Activated naive CD8-positive, alpha-beta T cell treated with anti-CD3 and anti-CD28 coated beads, Interleukin-2, amount 10 ng/mL, durations not matched to agents 7 days and 5 days (primary cell): ENCODE data around the gene AHSA1. TPM values are rescaled to one million over a fixed set of nuclear protein-coding genes. Genes with fewer than 3 reads are reported as not detected.
A peak's percentile ranks its signal among the peaks of the same experiment; 100 is the strongest.

Experiments used
- ATAC-seq: fragments of 150-1000 bp; cut with Tn5 transposase; one replicate; pipeline ENCODE4 v1.10.0; 2021; ENCODE audit warnings: low read depth, moderate library complexity
- POLR2A ChIA-PET: fragments of 350-600 bp; sonication (Branson Sonifier 250); formaldehyde crosslinking; loops from one replicate; lab custom pipeline; 2021; ENCODE audit warnings: antibody characterized with exemption; lab: Charles Lee
- DNase-seq: peaks from one replicate; pipeline ENCODE4 v3.0.0; 2021
- H3K27ac Mint-ChIP-seq: one replicate; pipeline ENCODE4 v1.8.0; 2022; ENCODE audit warnings: mild to moderate bottlenecking, mixed read lengths
- H3K27me3 Mint-ChIP-seq: one replicate; pipeline ENCODE4 v1.8.0; 2022; ENCODE audit warnings: mild to moderate bottlenecking, moderate library complexity, mixed read lengths
- H3K36me3 Mint-ChIP-seq: one replicate; pipeline ENCODE4 v1.8.0; 2021; ENCODE audit warnings: mild to moderate bottlenecking, mixed read lengths
- H3K4me1 Mint-ChIP-seq: one replicate; pipeline ENCODE4 v1.8.0; 2021; ENCODE audit warnings: mixed read lengths
- H3K4me3 Mint-ChIP-seq: one replicate; pipeline ENCODE4 v1.8.0; 2022; ENCODE audit warnings: mild to moderate bottlenecking, moderate library complexity, mixed read lengths
- H3K9me3 Mint-ChIP-seq: one replicate; pipeline ENCODE4 v1.8.0; 2021; ENCODE audit warnings: mixed read lengths
- total RNA-seq, 2 experiments: library from RNA; stranded (reverse); gene quantifications; one replicate each; pipeline ENCODE4 v1.2.3, GENCODE V29; 2021

The AHSA1 gene
- total RNA-seq, 2 experiments from 2014 or later = 154 to 163 TPM

- no peak for ATAC-seq
- H3K4me3 Mint-ChIP-seq = peak overlapping the region; percentile 100
These were observed 1.8 kb upstream of the AHSA1 start for GRCh38 chr14:77455966-77456640.

GRCh38 chr14:77457115-77457521 is 775 bp upstream of the AHSA1 start:
- Mint-ChIP-seq H3K4me1 (peaks cover 33% of the 10 kb centered on the region), H3K4me3 (peak overlapping the region; percentile 100), H3K9me3 (no peaks in the 10 kb centered on the region), H3K27me3 (no peaks in the 10 kb centered on the region), H3K27ac (peak overlapping the region; percentile 100), H3K36me3 (peaks cover 25% of the 10 kb centered on the region)
- DNase-seq (no peak), ATAC-seq (no peak)
- POLR2A ChIA-PET = interaction anchor here (0.6 to 2.7 kb wide), 5 partner anchors 80 to 303 kb away, joined by 3 to 14 read pairs (median 5); partner anchors contain the start of genes GSTZ1, POMT2, SAMD15 and SNW1

More at GRCh38 chr14:77455966-77456640, 1.8 kb upstream of the AHSA1 start:
- DNase-seq = no peak
- peak overlapping the region; percentile 100 for H3K27ac Mint-ChIP-seq
- H3K36me3 Mint-ChIP-seq = peaks cover 18% of the 10 kb centered on the region
- no peaks in the 10 kb centered on the region for H3K9me3 Mint-ChIP-seq
- POLR2A ChIA-PET = interaction anchor here (1.3 kb wide), 1 partner anchor 304 kb away, joined by 5 read pairs; the partner anchor contains the start of gene SNW1
- H3K27me3 Mint-ChIP-seq = no peaks in the 10 kb centered on the region
- H3K4me1 Mint-ChIP-seq = peaks cover 31% of the 10 kb centered on the region

GRCh38 chr14:77458249-77458950 is 507 bp downstream of the AHSA1 start:
- H3K36me3 Mint-ChIP-seq = peaks cover 27% of the 10 kb centered on the region
- ATAC-seq = peak; percentile 19

DNA sequence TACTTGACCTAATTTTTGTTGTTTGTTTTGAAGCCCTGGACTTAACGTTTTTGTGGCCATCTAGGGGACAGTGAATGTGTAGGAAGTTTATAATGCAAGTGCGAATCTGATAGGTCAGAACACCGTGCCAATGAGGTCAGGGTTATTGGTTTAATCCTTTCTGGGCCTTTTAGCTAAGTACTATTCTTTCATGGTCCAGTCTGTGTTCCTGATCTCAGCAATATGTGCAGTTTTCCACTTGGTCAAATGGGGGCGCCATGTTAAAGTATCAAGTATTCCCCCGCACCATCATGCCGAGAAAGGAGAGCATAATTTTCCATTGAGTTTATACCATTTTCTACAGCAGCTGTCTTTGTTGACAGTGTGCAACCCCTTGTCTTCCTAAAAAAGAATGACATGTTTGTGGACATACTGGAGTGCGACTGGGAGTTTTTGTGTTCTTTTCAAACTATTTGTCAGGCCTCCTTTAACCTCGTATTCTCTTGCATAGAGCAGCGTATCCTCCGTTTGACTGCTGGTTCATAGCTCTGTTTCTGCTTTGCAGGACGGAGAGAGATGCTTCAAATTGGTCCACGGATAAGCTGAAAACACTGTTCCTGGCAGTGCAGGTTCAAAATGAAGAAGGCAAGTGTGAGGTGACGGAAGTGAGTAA is 1.3 kb downstream of the AHSA1 start:
- ATAC-seq = no peak
- Mint-ChIP-seq H3K4me1 (peaks cover 30% of the 10 kb centered on the region), H3K27ac (peak overlapping the region; percentile 100), H3K36me3 (peaks cover 31% of the 10 kb centered on the region), H3K27me3 (no peaks in the 10 kb centered on the region), H3K4me3 (peak overlapping the region; percentile 100), H3K9me3 (no peaks in the 10 kb centered on the region)
- POLR2A ChIA-PET = interaction anchor here (0.7 to 2.7 kb wide), 4 partner anchors 48 to 247 kb away, joined by 3 to 14 read pairs (median 8); partner anchors contain the start of genes GSTZ1, POMT2, SAMD15 and TMED8
- peak; percentile 43 for DNase-seq

More at GRCh38 chr14:77458249-77458950, 507 bp downstream of the AHSA1 start:
- peak overlapping the region; percentile 100 for H3K27ac Mint-ChIP-seq
- no peaks in the 10 kb centered on the region for H3K27me3 Mint-ChIP-seq
- no peak for DNase-seq
- peak overlapping the region; percentile 100 for H3K4me3 Mint-ChIP-seq
- H3K9me3 Mint-ChIP-seq = no peaks in the 10 kb centered on the region
- POLR2A ChIA-PET = interaction anchor here (0.7 to 2.7 kb wide), 6 partner anchors 48 to 248 kb away, joined by 3 to 14 read pairs (median 4); partner anchors contain the start of genes GSTZ1, POMT2, SAMD15 and TMED8
- H3K4me1 Mint-ChIP-seq = peaks cover 30% of the 10 kb centered on the region

DNA sequence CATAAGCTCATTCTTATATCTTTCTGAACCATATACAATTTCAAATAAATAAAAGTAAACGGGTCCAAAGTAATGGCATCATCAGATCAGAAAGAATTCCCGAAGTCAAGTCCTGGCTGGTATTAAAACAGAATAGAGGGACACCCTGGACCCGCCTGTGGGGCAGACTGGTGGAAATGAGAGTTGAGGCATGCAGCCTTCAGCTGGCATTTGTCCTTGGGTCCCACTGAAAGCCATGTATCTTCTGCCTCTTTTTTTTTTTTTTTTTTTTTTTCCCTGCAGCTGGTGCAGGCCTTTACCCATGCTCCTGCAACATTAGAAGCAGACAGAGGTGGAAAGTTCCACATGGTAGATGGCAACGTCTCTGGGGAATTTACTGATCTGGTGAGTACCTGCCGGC is 9.9 kb downstream of the AHSA1 start:
- no peak for ATAC-seq
- DNase-seq = no peak
- no peak overlapping the region for H3K4me3 Mint-ChIP-seq
- POLR2A ChIA-PET = no interaction called here
- no peaks in the 10 kb centered on the region for H3K4me1 Mint-ChIP-seq
- H3K27ac Mint-ChIP-seq = no peak overlapping the region
- peaks cover 23% of the 10 kb centered on the region for H3K36me3 Mint-ChIP-seq
- no peaks in the 10 kb centered on the region for H3K9me3 Mint-ChIP-seq
- no peaks in the 10 kb centered on the region for H3K27me3 Mint-ChIP-seq

DNA sequence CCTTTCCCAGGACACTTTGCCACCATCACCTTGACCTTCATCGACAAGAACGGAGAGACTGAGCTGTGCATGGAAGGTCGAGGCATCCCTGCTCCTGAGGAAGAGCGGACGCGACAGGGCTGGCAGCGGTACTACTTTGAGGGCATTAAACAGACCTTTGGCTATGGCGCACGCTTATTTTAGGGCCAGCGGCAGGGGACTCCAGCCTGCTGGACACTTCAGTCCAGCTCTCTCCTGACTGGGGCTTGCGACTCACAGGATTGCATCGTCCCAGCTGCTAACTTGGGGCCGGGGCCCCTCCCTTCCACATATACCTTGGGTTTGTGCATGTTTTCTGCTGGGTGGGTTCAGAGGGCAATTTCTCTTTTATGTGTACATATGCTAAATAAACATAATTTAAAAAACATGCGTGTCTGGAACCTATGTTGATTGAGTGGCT is 11.2 kb downstream of the AHSA1 start:
- no peaks in the 10 kb centered on the region for H3K4me1 Mint-ChIP-seq
- no peaks in the 10 kb centered on the region for H3K9me3 Mint-ChIP-seq
- H3K27me3 Mint-ChIP-seq = no peaks in the 10 kb centered on the region
- no peak overlapping the region for H3K27ac Mint-ChIP-seq
- no peak overlapping the region for H3K4me3 Mint-ChIP-seq
- DNase-seq = no peak
- POLR2A ChIA-PET = no interaction called here
- no peak for ATAC-seq
- peaks cover 16% of the 10 kb centered on the region for H3K36me3 Mint-ChIP-seq

DNA sequence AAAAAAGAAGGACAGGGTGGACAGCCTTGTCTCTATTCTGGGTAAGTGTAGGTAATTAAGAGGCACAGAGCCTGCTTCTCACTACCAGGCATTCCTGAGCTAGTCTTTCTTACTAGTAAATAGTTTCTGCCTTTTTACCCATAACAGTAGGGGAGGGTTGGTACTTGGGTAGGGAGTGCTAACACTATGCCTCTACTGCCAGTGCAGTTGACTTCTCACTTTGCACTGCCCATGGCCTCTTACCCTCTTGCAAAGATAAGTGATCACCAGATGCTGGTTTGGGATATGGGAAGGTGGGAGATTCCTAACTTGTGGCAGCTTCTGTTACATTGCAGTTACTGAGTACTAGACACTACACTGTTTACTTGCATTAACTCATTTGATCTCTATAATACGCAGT is 11.6 kb downstream of the AHSA1 start:
- Mint-ChIP-seq H3K4me1 (no peaks in the 10 kb centered on the region), H3K9me3 (no peaks in the 10 kb centered on the region), H3K4me3 (no peak overlapping the region), H3K27me3 (no peaks in the 10 kb centered on the region), H3K36me3 (peaks cover 16% of the 10 kb centered on the region), H3K27ac (no peak overlapping the region)
- POLR2A ChIA-PET = no interaction called here
- ATAC-seq (no peak), DNase-seq (no peak)

DNA sequence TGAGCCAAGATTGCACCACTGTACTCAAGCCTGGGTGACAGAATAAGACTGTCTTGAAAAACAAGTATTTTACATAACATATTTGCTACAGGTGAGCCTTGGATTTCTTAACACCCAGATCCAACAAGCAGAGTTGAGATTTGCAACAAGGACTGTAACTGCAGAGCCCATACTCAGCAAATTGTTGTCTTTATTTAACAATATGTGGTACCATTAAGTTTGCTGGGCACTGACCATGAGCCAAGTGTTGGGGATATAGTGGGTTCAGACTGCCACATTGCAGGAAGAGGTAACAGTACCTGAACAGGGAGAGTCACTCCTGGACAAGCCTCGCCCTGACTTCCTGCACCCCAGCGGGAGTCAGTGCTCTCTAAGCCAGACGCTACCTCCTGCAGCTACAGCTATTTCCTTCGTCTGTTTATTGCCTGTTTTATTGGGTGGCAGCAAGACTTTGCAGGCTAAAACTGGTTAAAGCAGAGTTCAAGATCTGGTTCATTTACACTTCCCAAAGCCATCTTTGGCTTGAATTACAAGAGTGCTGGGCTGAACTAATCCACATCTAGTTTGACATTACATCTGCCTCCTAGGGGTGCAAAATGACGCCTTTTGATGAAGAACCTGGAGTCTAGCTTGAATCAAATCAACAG is 12.5 kb downstream of the AHSA1 start:
- DNase-seq = no peak
- POLR2A ChIA-PET = interaction anchor here (0.6 kb wide), 1 partner anchor 9 kb away, joined by 4 read pairs; no protein-coding TSS in a partner anchor
- H3K4me3 Mint-ChIP-seq = no peak overlapping the region

DNA sequence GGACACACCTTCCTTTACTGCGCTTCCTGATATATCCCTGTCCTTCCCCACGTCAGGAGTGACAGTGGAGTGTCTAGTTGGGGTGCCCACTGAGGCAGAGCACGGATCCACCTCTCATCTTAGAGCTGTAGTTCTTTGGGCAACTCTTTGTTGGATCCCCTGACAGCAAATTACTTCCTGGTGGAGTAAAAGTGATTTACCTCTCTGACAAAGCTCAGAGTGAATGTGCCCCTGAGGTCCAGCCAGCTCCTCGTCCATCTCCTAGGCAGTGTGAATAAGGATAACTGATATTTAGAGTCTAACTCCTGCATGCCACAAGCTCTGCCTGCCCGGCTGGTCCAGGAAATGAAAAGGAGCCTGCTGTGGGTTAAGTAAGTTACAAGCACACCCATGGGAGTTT is 16.0 kb downstream of the AHSA1 start:
- no peaks in the 10 kb centered on the region for H3K9me3 Mint-ChIP-seq
- no peak overlapping the region for H3K4me3 Mint-ChIP-seq
- POLR2A ChIA-PET = no interaction called here
- no peaks in the 10 kb centered on the region for H3K4me1 Mint-ChIP-seq
- H3K27ac Mint-ChIP-seq = no peak overlapping the region
- ATAC-seq (no peak), DNase-seq (no peak)
- H3K27me3 Mint-ChIP-seq = no peaks in the 10 kb centered on the region
- peaks cover 7% of the 10 kb centered on the region for H3K36me3 Mint-ChIP-seq

More for the DNA sequence above, 12.5 kb downstream of the AHSA1 start:
- H3K36me3 Mint-ChIP-seq = peaks cover 16% of the 10 kb centered on the region
- no peak overlapping the region for H3K27ac Mint-ChIP-seq
- H3K27me3 Mint-ChIP-seq = no peaks in the 10 kb centered on the region
- H3K9me3 Mint-ChIP-seq = no peaks in the 10 kb centered on the region
- no peaks in the 10 kb centered on the region for H3K4me1 Mint-ChIP-seq
- ATAC-seq = no peak

GRCh38 chr14:77474479-77475177 is 16.7 kb downstream of the AHSA1 start:
- no peaks in the 10 kb centered on the region for H3K4me1 Mint-ChIP-seq
- no peak for ATAC-seq
- no peaks in the 10 kb centered on the region for H3K27me3 Mint-ChIP-seq
- no peak for DNase-seq
- H3K9me3 Mint-ChIP-seq = no peaks in the 10 kb centered on the region
- H3K4me3 Mint-ChIP-seq = no peak overlapping the region
- peaks cover 2% of the 10 kb centered on the region for H3K36me3 Mint-ChIP-seq
- POLR2A ChIA-PET = no interaction called here
- H3K27ac Mint-ChIP-seq = no peak overlapping the region

DNA sequence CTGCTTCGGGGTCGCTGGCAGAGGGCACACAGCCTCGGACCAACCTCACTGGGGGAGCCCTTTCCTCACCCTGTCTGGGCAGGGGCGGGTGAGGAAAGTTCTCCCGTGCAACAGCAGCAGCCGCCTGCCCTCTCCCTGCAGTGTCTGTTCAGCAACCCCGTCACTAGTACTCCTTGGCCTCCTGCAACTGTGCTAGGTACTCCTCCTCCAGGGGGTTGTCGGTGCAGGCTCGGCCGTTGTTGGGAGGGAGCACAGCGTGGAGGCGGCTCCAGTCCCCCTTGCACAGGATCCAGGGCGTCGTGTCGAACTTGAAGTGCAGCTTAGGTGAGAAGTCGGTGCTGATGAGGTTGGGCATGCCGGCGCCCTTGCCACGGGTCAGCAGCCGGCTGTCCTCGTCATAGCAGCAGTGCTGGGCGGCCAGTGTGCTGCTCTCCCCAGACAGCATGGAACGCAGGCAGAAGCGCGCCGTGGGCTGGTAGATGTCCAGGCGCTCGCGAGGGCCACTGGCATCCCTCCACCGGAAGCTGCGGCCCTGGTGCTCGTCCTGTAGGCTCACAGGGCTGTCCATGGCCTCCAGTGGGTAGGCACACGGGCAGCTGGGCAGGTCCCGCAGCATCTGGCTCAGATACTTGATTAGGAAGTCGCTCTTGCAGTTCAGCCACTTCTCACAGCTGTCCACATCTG is 17.7 kb downstream of the AHSA1 start:
- Mint-ChIP-seq H3K9me3 (no peaks in the 10 kb centered on the region), H3K4me3 (no peak overlapping the region), H3K27ac (no peak overlapping the region), H3K27me3 (no peaks in the 10 kb centered on the region), H3K4me1 (no peaks in the 10 kb centered on the region), H3K36me3 (no peaks in the 10 kb centered on the region)
- ATAC-seq (no peak), DNase-seq (no peak)
- POLR2A ChIA-PET = no interaction called here

- H3K4me1 Mint-ChIP-seq = no peaks in the 10 kb centered on the region
- H3K27me3 Mint-ChIP-seq = no peaks in the 10 kb centered on the region
- ATAC-seq (no peak), DNase-seq (no peak)
- H3K27ac Mint-ChIP-seq = no peak overlapping the region
- POLR2A ChIA-PET = no interaction called here
- no peaks in the 10 kb centered on the region for H3K36me3 Mint-ChIP-seq
- no peak overlapping the region for H3K4me3 Mint-ChIP-seq
- H3K9me3 Mint-ChIP-seq = no peaks in the 10 kb centered on the region
These were observed 20.1 kb downstream of the AHSA1 start for GRCh38 chr14:77478029-77478428.
